GM18507 (cell line): Measurements from ENCODE around the gene WFDC8.
A peak's percentile ranks its signal among the peaks of the same experiment; 100 is the strongest.
"Not testable (repeated sequence)": the region's sequence is repeated elsewhere in the genome, so short reads cannot be mapped to it uniquely, and the experiment has no call there.

Source experiments
- DNase-seq: peaks from one replicate; pipeline ENCODE4 v3.0.0; 2011; ENCODE audit warnings: low read depth; ENCODE audit not compliant: insufficient read length; ENCODE audit errors: extremely low spot score
- FAIRE-seq: peaks from 2 replicates; lab custom pipeline; 2011; peaks lifted over from hg19 to GRCh38; lab: Jason Lieb, UNC

The WFDC8 gene

DNA sequence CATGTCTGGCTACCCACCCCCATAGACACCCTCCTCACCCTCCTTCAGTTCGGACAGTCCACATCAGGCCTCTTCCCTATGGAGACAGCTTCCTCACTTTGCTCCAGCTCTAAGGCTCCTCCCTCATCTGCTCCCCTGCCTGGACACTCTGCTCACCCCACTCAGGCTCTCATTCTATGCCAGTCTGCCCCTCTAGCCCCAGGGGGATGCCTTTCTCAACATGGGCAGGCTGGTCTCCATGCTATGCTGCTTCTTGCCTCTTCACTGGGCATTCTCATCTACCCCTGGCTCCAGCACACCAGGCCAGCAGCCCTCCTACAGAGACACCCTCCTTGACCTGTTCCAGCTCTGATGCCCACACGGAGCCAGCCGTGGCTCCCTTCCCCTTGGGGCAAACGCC lies at the start of gene WFDC8:
TSS of gene WFDC8 (minus strand) at position 101 of the 400 bp plus-strand sequence. CDS start at position 64, 37 bp downstream.
- FAIRE-seq = no peak
- DNase-seq = no peak

- no peak for DNase-seq
- no peak for FAIRE-seq
Measured at GRCh38 chr20:45626540-45626939, 47.5 kb upstream of the WFDC8 start.

GRCh38 chr20:45621593-45621992 lies 42.5 kb upstream of the WFDC8 start:
- FAIRE-seq (no peak), DNase-seq (no peak)

DNA sequence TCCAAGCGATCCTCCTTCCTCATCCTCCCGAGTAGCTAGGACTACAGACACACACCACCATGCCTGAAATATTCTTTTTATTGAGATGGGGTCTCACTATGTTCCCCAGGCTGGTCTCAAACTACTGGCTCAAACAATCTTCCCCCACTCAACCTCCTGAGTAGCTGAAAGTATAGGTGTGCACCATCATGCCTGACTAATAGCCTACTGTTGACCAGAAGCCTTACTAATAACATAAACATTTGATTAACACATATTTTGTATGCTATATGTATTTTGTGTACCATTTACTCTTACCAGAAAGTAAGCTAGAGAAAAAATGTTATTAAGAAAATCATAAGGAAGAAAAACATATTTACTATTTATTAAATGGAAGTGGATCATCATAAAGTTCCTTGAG lies 38.5 kb upstream of the WFDC8 start:
- FAIRE-seq (no peak), DNase-seq (no peak)

GRCh38 chr20:45612314-45612713 lies 33.2 kb upstream of the WFDC8 start:
- no peak for DNase-seq
- FAIRE-seq = no peak

GRCh38 chr20:45611054-45611453 lies 32.0 kb upstream of the WFDC8 start:
- FAIRE-seq = no peak
- DNase-seq = no peak

- FAIRE-seq (no peak), DNase-seq (no peak)
Measured at GRCh38 chr20:45607810-45608209, 28.7 kb upstream of the WFDC8 start.

DNA sequence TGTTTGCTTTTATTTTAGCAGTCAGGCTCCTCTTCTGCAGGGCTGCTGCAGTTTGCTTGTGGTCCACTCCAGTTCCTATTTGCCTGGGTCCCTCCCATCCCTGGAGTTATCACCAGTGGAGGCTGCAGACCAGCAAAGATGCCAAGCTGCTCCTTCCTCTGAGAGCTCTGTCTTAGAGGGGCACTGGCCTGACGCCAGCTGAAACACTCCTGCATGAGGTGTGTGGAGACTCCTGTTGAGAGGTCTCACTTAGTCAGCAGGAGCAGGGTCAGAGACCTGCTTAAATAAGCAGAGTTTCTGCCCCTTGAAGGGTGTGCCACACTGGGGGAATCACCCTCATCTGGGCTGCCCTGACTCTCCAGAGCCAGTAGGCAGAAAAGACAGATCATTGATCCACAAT lies 16.2 kb upstream of the WFDC8 start:
- DNase-seq (no peak), FAIRE-seq (no peak)

GRCh38 chr20:45593498-45593897 lies 14.4 kb upstream of the WFDC8 start:
- DNase-seq (no peak), FAIRE-seq (no peak)

- DNase-seq (no peak), FAIRE-seq (peak; percentile 82)
Measured at GRCh38 chr20:45592574-45593189, 13.6 kb upstream of the WFDC8 start.

- FAIRE-seq (no peak), DNase-seq (no peak)
Measured at GRCh38 chr20:45589725-45590124, 10.6 kb upstream of the WFDC8 start.

- no peak for FAIRE-seq
Measured at GRCh38 chr20:45588800-45589199, 9.7 kb upstream of the WFDC8 start.

DNA sequence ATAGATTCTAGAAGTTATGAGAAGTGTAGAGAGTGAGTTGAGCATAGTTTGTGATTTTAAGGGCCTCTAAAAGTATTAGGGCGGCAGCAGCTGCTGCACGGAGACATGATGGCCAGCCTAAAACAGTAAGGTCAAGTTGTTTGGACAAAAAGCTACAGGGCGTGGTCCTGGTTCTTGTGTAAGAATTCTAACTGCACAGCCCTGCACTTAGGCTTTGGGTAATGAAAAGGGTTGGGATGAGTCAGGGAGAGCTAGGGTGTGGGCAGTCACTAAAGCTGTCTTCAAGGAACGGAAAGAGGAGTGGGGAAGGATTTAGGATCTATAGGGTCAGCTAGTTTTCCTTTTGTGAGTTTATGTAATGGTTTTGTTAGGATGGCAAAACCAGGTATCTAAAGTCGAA lies 6.9 kb upstream of the WFDC8 start:
- not testable (repeated sequence) for DNase-seq, FAIRE-seq

More at GRCh38 chr20:45588800-45589199, 9.7 kb upstream of the WFDC8 start:
- no peak for DNase-seq

DNA sequence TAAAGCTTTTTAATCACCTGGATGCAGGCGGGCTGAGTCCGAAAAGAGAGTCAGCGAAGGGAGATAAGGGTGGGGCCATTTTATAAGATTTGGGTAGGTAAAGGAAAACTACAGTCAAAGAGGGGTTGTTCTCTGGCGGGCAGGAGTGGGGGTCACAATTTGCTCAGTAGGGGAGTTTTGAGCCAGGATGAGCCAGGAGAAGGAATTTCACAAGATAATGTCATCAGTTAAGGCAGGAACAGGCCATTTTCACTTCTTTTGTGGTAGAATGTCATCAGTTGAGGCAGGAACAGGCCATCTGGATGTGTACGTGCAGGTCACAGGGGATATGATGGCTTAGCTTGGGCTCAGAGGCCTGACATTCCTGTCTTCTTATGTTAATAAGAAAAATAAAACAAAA lies 5.2 kb upstream of the WFDC8 start:
- not testable (repeated sequence) for DNase-seq, FAIRE-seq

DNA sequence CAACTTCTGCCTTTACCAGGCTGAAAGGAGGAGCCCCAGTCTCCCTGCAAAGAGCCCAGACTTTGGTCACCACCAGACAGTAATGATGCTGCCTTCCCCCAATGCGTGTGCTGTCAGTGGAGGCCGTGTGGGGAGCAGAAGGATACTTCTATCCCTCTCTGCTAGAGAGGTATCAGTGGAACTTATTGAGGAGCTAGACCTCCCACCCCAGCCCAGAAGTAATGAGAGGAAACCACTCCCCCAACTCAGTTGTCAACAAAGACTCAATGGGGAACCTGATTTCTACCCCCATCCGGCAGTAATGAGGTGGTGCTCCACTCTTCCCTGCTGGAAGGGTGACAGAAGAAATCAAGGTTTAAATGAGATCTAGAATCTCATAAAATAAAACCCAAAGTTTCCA lies 4.4 kb upstream of the WFDC8 start:
- no peak for FAIRE-seq
- no peak for DNase-seq

GRCh38 chr20:45581702-45582101 lies 2.6 kb upstream of the WFDC8 start:
- no peak for FAIRE-seq
- DNase-seq = no peak

- no peak for DNase-seq
Measured at GRCh38 chr20:45578231-45578630, 853 bp downstream of the WFDC8 start.

GRCh38 chr20:45576995-45577394 lies 2.1 kb downstream of the WFDC8 start:
- FAIRE-seq = no peak

More at GRCh38 chr20:45578231-45578630, 853 bp downstream of the WFDC8 start:
- FAIRE-seq = no peak

DNA sequence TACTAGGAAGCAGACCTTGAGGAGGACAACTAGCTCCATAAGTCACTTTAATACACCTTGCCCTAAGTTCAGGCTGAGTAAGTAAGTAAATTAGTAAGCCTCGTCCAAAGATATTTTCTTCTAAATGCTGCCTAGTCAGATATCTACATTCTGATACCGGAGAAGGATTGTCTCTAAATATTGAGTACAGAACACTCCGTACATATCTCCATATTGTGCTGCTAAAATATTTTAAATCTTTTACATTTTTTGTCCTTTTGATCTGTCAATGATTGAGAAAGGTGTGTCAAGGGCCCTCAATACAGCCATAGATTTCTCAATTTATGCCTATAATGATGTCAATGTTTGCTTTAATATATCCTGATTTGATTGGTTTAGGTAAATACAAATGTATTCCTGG lies 3.2 kb downstream of the WFDC8 start:
- no peak for DNase-seq

More at GRCh38 chr20:45576995-45577394, 2.1 kb downstream of the WFDC8 start:
- no peak for DNase-seq

DNA sequence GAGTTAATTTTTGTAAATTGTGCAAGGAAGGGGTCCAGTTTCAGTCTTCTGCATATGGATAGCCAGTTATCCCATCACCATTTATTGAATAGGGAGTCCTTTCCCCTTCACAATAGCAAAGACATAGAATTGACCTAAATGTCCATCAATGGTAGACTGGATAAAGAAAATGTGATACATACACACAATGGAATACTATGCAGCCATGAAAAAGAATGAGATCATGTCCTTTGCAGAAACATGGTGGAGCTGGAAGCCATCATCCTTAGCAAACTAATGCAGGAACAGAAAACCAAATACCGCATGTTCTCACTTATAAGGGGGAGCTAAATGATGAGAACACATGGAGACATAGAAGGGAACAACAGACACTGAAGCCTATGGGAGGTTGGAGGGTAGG lies 9.4 kb downstream of the WFDC8 start:
- FAIRE-seq = not testable (repeated sequence)

More for the DNA sequence above, 3.2 kb downstream of the WFDC8 start:
- FAIRE-seq = no peak

DNA sequence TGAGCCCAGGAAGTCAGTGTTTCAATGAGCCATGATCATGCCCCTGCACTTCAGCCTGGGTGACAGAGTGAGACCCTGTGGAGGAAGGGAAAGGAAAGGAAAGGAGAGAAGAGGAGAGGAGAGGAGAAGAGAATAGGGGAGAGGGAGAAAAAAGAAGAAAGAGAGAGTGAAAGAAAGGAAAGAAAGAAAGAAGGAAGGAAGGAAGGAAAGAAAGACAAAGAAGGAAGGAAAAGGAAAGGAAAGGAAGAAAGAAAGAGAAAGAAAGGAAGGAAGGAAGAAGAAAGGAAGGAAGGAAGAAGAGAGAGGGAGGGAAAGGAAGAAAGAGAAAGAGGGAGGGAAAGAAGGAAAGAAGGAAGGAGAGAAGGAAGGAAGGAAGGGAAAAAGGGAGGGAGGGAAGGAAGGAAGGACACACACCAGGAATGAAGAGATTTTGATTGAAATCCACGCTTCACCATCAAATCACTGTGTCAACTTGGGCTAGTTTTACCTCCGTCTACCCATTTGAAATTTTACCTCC lies 14.3 kb downstream of the WFDC8 start:
- DNase-seq (no peak), FAIRE-seq (no peak)

More for the DNA sequence above, 9.4 kb downstream of the WFDC8 start:
- not testable (repeated sequence) for DNase-seq
